ENCODE results near the gene SSR4.

DNA sequence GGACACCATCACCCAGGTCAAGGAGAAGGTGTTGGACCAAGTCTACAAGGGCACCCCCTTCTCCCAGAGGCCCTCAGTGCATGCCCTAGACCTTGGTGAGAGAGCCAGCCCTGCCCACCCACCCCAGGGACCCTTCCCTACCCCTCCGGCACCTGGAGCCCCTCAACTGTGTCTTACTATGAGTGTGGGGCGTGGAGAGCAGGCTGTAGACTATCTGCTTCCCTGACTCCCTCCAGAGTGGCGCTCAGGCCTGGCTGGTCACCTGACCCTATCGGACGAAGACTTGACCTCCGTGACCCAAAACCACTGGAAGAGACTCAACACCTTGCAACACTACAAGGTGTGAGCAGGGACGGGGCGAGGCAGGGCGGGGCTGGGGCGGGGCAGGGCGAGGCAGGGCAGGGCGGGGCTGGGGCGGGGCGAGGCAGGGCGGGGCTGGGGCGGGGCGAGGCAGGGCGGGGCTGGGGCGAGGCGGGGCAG is 18.3 kb upstream of the SSR4 start:
- TF ChIP-seq CTCF (IDR thresholded peaks at IDR 0.05): no peak
- TF ChIP-seq CHD2 (IDR thresholded peaks at IDR 0.05; ENCODE audit: low read length, partially characterized antibody): no peak
- no peak for TF ChIP-seq MYC (IDR thresholded peaks at IDR 0.05; ENCODE audit: borderline replicate concordance, low read length)
- TF ChIP-seq JUN (IDR thresholded peaks at IDR 0.05): no peak
- TF ChIP-seq, protein P1, sequence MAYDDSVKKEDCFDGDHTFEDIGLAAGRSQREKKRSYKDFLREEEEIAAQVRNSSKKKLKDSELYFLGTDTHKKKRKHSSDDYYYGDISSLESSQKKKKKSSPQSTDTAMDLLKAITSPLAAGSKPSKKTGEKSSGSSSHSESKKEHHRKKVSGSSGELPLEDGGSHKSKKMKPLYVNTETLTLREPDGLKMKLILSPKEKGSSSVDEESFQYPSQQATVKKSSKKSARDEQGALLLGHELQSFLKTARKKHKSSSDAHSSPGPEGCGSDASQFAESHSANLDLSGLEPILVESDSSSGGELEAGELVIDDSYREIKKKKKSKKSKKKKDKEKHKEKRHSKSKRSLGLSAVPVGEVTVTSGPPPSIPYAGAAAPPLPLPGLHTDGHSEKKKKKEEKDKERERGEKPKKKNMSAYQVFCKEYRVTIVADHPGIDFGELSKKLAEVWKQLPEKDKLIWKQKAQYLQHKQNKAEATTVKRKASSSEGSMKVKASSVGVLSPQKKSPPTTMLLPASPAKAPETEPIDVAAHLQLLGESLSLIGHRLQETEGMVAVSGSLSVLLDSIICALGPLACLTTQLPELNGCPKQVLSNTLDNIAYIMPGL (CRISPR knock-in tag; IDR thresholded peaks at IDR 0.05; ENCODE audit: borderline replicate concordance): no peak
- TF ChIP-seq POLR2A (IDR thresholded peaks at IDR 0.05; ENCODE audit: low read length): no peak

Data from A549 (cell line).